KOPT-K1 (cell line): ENCODE data around the gene POPDC2.

Source experiments
- H3K27ac ChIP-seq: fragments of 200-600 bp; sonication (generic); 2 replicates; pipeline ENCODE4 v1.5.1; 2016; ENCODE audit warnings: antibody characterized with exemption, mild to moderate bottlenecking, low read depth, low read length; ENCODE audit not compliant: poor library complexity, severe bottlenecking
- H3K36me3 ChIP-seq: fragments of 200-600 bp; sonication (generic); 2 replicates; pipeline ENCODE4 v1.5.1; 2017; ENCODE audit warnings: antibody characterized with exemption, mild to moderate bottlenecking, low read length, moderate library complexity; ENCODE audit not compliant: insufficient read depth
- H3K9me3 ChIP-seq: fragments of 200-600 bp; sonication (generic); 2 replicates; pipeline ENCODE4 v1.5.1; 2017; ENCODE audit warnings: antibody characterized with exemption, low read length, mild to moderate bottlenecking; ENCODE audit not compliant: insufficient read depth, poor library complexity, severe bottlenecking

POPDC2 gene

GRCh38 chr3:119620899-119621298 lies 39.5 kb downstream of the POPDC2 start:
- Histone ChIP-seq H3K27ac (no peak overlapping the region), H3K9me3 (no peaks in the 10 kb centered on the region), H3K36me3 (no peaks in the 10 kb centered on the region)

- no peak overlapping the region for H3K27ac ChIP-seq
- H3K36me3 ChIP-seq: no peaks in the 10 kb centered on the region
Measured at GRCh38 chr3:119619094-119619493, 41.3 kb downstream of the POPDC2 start.

GRCh38 chr3:119616056-119616455 lies 44.3 kb downstream of the POPDC2 start:
- H3K27ac ChIP-seq: no peak overlapping the region
- H3K9me3 ChIP-seq: peaks cover 4% of the 10 kb centered on the region
- no peaks in the 10 kb centered on the region for H3K36me3 ChIP-seq

More at GRCh38 chr3:119619094-119619493, 41.3 kb downstream of the POPDC2 start:
- H3K9me3 ChIP-seq: no peaks in the 10 kb centered on the region

GRCh38 chr3:119613872-119614271 lies 46.5 kb downstream of the POPDC2 start:
- H3K36me3 ChIP-seq: no peaks in the 10 kb centered on the region
- H3K9me3 ChIP-seq: peaks cover 8% of the 10 kb centered on the region
- no peak overlapping the region for H3K27ac ChIP-seq

- Histone ChIP-seq H3K27ac (no peak overlapping the region), H3K36me3 (no peaks in the 10 kb centered on the region), H3K9me3 (peaks cover 8% of the 10 kb centered on the region)
Measured at GRCh38 chr3:119613201-119613600, 47.2 kb downstream of the POPDC2 start.

- Histone ChIP-seq H3K27ac (no peak overlapping the region), H3K9me3 (peaks cover 8% of the 10 kb centered on the region), H3K36me3 (no peaks in the 10 kb centered on the region)
Measured at GRCh38 chr3:119611664-119612063, 48.7 kb downstream of the POPDC2 start.

- no peak overlapping the region for H3K27ac ChIP-seq
- peaks cover 8% of the 10 kb centered on the region for H3K9me3 ChIP-seq
- no peaks in the 10 kb centered on the region for H3K36me3 ChIP-seq
Measured at GRCh38 chr3:119609301-119609700, 51.1 kb downstream of the POPDC2 start.

- Histone ChIP-seq H3K9me3 (peaks cover 8% of the 10 kb centered on the region), H3K36me3 (no peaks in the 10 kb centered on the region), H3K27ac (no peak overlapping the region)
Measured at GRCh38 chr3:119608405-119609000, 51.9 kb downstream of the POPDC2 start.

GRCh38 chr3:119604878-119605277 lies 55.5 kb downstream of the POPDC2 start:
- Histone ChIP-seq H3K27ac (no peak overlapping the region), H3K9me3 (no peaks in the 10 kb centered on the region), H3K36me3 (no peaks in the 10 kb centered on the region)

GRCh38 chr3:119602676-119603075 lies 57.7 kb downstream of the POPDC2 start:
- Histone ChIP-seq H3K27ac (no peak overlapping the region), H3K9me3 (no peaks in the 10 kb centered on the region), H3K36me3 (no peaks in the 10 kb centered on the region)

GRCh38 chr3:119601154-119601553 lies 59.2 kb downstream of the POPDC2 start:
- Histone ChIP-seq H3K36me3 (no peaks in the 10 kb centered on the region), H3K27ac (no peak overlapping the region), H3K9me3 (no peaks in the 10 kb centered on the region)

GRCh38 chr3:119600732-119601131 lies 59.7 kb downstream of the POPDC2 start:
- no peak overlapping the region for H3K27ac ChIP-seq
- no peaks in the 10 kb centered on the region for H3K36me3 ChIP-seq
- H3K9me3 ChIP-seq: no peaks in the 10 kb centered on the region

- Histone ChIP-seq H3K36me3 (no peaks in the 10 kb centered on the region), H3K27ac (no peak overlapping the region), H3K9me3 (no peaks in the 10 kb centered on the region)
Measured at GRCh38 chr3:119599558-119600174, 60.7 kb downstream of the POPDC2 start.

GRCh38 chr3:119598410-119599098 lies 61.8 kb downstream of the POPDC2 start:
- Histone ChIP-seq H3K36me3 (no peaks in the 10 kb centered on the region), H3K9me3 (no peaks in the 10 kb centered on the region), H3K27ac (no peak overlapping the region)

- no peaks in the 10 kb centered on the region for H3K9me3 ChIP-seq
- H3K36me3 ChIP-seq: no peaks in the 10 kb centered on the region
- no peak within 1 kb of the TSS for H3K27ac ChIP-seq
Measured at GRCh38 chr3:119597548-119598288, 62.7 kb downstream of the POPDC2 start, which contains the start of gene PLA1A. PLA1A (plus strand) TSS chr3:119597885; CDS start chr3:119597914, 29 bp downstream.
